Lung (tissue), 4 donors: ENCODE data around the gene SLC35G1. TPM values are rescaled to one million over a fixed set of nuclear protein-coding genes. Genes with fewer than 3 reads are reported as not detected.

Source experiments
- polyA plus RNA-seq, 2 donors: library from polyadenylated mRNA; stranded (reverse); fragments of 200-250 nt; gene quantifications; one replicate each; pipeline ENCODE4 v1.2.1, GENCODE V29; 2013
- total RNA-seq, 2 donors: library from RNA; depleted of rRNA in 1 of 2; stranded (reverse); fragments of >200 nt in 1 of 2; gene quantifications; one replicate each; pipeline ENCODE4 v1.2.1, GENCODE V29; 2014 to 2021
- donor health status: Bipolar disorder and iron deficiency.
- donor health status: healthy.
- donor health status: DM: yes; HTN: yes; CAD: no.

The SLC35G1 gene
- total and polyA plus RNA-seq, 4 donors, result 1.6 to 3.8 (median 2.0) TPM

Other genes with a start within 250 kb of the SLC35G1 start
- gene FRA10AC1, start 191.4 kb upstream of the SLC35G1 start, total RNA-seq, result 10 to 100 TPM; 12.3 to 38.9 TPM
- gene FRA10AC1, start 191.4 kb upstream of the SLC35G1 start, polyA plus RNA-seq, result 10 to 100 TPM in 1 of 2 donors, 1 to 10 TPM in 1; 4.3 to 18.1 TPM
- gene LGI1, start 136.0 kb upstream of the SLC35G1 start, total RNA-seq, result under 1 TPM in 1 of 2 donors, not detected in 1; 0.68 TPM
- not detected for gene LGI1, start 136.0 kb upstream of the SLC35G1 start, polyA plus RNA-seq
- gene PLCE1, start 100.0 kb downstream of the SLC35G1 start, total RNA-seq, result 10 to 100 TPM in 1 of 2 donors, 1 to 10 TPM in 1; 8.9 to 15.7 TPM
- 1 to 10 TPM; 1.5 to 1.6 TPM for gene PLCE1, start 100.0 kb downstream of the SLC35G1 start, polyA plus RNA-seq